Thoracic aorta (tissue), 2 donors: Measurements from ENCODE around the gene CYGB. TPM values are rescaled to one million over a fixed set of nuclear protein-coding genes. Genes with fewer than 3 reads are reported as not detected.

Experiments used
- ATAC-seq: fragments of 150-250 bp; one replicate; pipeline ENCODE4 v1.8.0; 2017; ENCODE audit warnings: low read depth; ENCODE audit not compliant: insufficient number of reproducible peaks, low FRiP score
- DNase-seq: peaks from one replicate; pipeline ENCODE4 v3.0.0-alpha.2; 2020; ENCODE audit warnings: low spot score
- H3K27ac ChIP-seq, 2 donors: fragments of 200-600 bp; sonication (generic); 1 replicate in 1 of 2; 2 replicates in 1 of 2; pipeline ENCODE4 v1.5.1; 2016; ENCODE audit warnings: mild to moderate bottlenecking in 2 of 2, moderate library complexity in 2 of 2
- H3K27me3 ChIP-seq: fragments of 200-600 bp; sonication (generic); replicated peaks from 2 replicates; pipeline ENCODE4 v1.6.0; 2016; ENCODE audit warnings: mild to moderate bottlenecking; ENCODE audit not compliant: insufficient read depth
- H3K36me3 ChIP-seq: fragments of 200-600 bp; sonication (generic); one replicate; pipeline ENCODE4 v1.5.1; 2016
- H3K4me1 ChIP-seq, 2 donors: fragments of 200-600 bp; sonication (generic); 1 replicate in 1 of 2; 2 replicates in 1 of 2; pipeline versions ENCODE4 v1.5.1 to v1.6.0; 2016; ENCODE audit warnings: low read depth in 2 of 2, mild to moderate bottlenecking in 1 of 2; ENCODE audit not compliant: control insufficient read depth in 1 of 2
- H3K4me3 ChIP-seq: fragments of 200-600 bp; sonication (generic); 2 replicates; pipeline ENCODE4 v1.5.1; 2016; ENCODE audit warnings: mild to moderate bottlenecking
- H3K9me3 ChIP-seq: fragments of 200-600 bp; sonication (generic); 2 replicates; pipeline ENCODE4 v1.5.1; 2016
- CTCF ChIP-seq: fragments of 200-600 bp; sonication (generic); IDR thresholded peaks from one replicate; pipeline ENCODE4 v1.5.1; 2019; ENCODE audit warnings: antibody characterized with exemption
- total RNA-seq, 2 donors: library from RNA; depleted of rRNA; stranded (reverse); fragments of >200 nt; gene quantifications; one replicate each; pipeline versions ENCODE4 v1.1.0 to v1.2.3, GENCODE V29; 2016

The CYGB gene
- total RNA-seq, 2 donors from 2014 or later = 8.3 to 17.7 TPM

DNA sequence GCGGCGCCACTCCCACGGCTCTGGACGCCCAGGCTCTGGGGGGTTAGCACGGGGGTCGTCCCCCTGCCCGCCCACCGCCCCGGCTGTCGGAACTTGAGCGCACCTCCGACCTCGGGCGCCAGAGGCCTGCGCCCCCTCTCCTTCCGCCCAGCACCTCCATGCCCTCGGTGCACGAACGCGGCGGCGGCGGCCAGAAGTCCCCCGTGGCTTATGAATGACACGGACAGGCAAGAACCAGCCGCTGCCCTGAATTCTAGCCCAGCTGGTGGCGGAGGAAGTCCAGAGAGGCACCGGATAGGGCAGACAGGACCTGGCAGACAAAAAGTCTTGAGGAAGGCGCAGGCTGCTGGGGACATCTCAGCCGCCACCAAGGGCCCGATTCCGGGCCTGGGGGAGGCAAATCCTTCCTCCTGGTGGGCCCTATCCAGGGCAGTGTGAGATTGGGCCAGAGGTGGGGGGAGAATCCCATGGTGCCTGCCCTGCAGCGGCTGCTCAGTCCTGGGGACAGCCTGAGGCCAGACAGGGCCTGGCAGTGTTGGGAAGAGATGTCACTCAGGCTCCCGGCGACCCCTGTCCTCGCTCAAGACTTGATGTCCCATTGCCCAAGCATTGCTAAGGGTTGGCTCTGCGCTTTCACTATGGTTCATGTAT is 897 bp upstream of the CYGB start:
- no peaks in the 10 kb centered on the region for H3K36me3 ChIP-seq
- no peaks in the 10 kb centered on the region for H3K9me3 ChIP-seq
- no peak for TF ChIP-seq CTCF
- ATAC-seq = no peak
- H3K27me3 ChIP-seq = peaks cover 5% of the 10 kb centered on the region
- H3K4me3 ChIP-seq = peak overlapping the region; percentile 60
- peaks cover 4 to 27% of the 10 kb centered on the region in 2 donors for H3K4me1 ChIP-seq
- no peak overlapping the region for H3K27ac ChIP-seq
- DNase-seq = no peak

DNA sequence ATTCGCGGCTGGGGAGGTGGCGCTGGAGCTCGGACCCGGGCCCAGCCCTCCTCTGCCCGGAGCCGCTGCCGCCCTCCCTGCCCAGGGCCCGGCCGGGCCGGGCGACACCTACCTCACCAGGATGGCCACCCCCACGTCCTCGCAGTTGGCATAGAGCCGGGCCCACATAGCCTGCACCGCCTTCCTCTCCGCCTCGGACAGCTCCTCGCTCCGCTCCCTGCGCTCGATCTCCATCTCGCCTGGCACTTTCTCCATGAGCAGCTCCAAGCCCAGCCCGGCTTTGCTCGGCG is 276 bp downstream of the CYGB start:
- H3K4me1 ChIP-seq = peaks cover 4 to 27% of the 10 kb centered on the region in 2 donors
- no peak overlapping the region for H3K27ac ChIP-seq
- peak overlapping the region; percentile 65 for H3K4me3 ChIP-seq
- TF ChIP-seq CTCF = no peak
- H3K9me3 ChIP-seq = no peaks in the 10 kb centered on the region
- H3K36me3 ChIP-seq = no peaks in the 10 kb centered on the region
- peaks cover 5% of the 10 kb centered on the region for H3K27me3 ChIP-seq
- ATAC-seq (no peak), DNase-seq (no peak)

GRCh38 chr17:76536511-76537287 is 810 bp downstream of the CYGB start:
- Histone ChIP-seq H3K4me3 (peak overlapping the region; percentile 65), H3K27me3 (peaks cover 5% of the 10 kb centered on the region), H3K9me3 (no peaks in the 10 kb centered on the region), H3K36me3 (no peaks in the 10 kb centered on the region), H3K27ac (no peak overlapping the region), H3K4me1 (peaks cover 4 to 27% of the 10 kb centered on the region in 2 donors)
- no peak for DNase-seq
- no peak for TF ChIP-seq CTCF
- ATAC-seq = no peak

- H3K27ac ChIP-seq = no peak overlapping the region
- DNase-seq (no peak), ATAC-seq (no peak)
- TF ChIP-seq CTCF = no peak
- H3K9me3 ChIP-seq = no peaks in the 10 kb centered on the region
- H3K4me3 ChIP-seq = no peak overlapping the region
- no peaks in the 10 kb centered on the region for H3K36me3 ChIP-seq
- H3K27me3 ChIP-seq = peaks cover 5% of the 10 kb centered on the region
- H3K4me1 ChIP-seq = peaks cover 4 to 25% of the 10 kb centered on the region in 2 donors
Observed at GRCh38 chr17:76535788-76536510, 1.6 kb downstream of the CYGB start.
